Esophagus squamous epithelium (tissue), 5 donors: ENCODE measurements around the gene MRGPRF. TPM values are rescaled to one million over a fixed set of nuclear protein-coding genes. Genes with fewer than 3 reads are reported as not detected.

Experiments
- DNase-seq: peaks from one replicate; lab custom pipeline; 2025; lab: John Stamatoyannopoulos, UW
- H3K27ac ChIP-seq, 4 donors: fragments of 200-600 bp; sonication (generic); one replicate each; pipeline ENCODE4 v1.5.1; 2016 to 2019; ENCODE audit warnings: mild to moderate bottlenecking in 1 of 4
- H3K27me3 ChIP-seq, 4 donors: fragments of 200-600 bp; sonication (generic); 1 replicate in 3 of 4; 2 replicates in 1 of 4; pipeline versions ENCODE4 v1.5.1 to v1.6.0; 2017 to 2021; ENCODE audit warnings: antibody characterized with exemption in 1 of 4
- H3K36me3 ChIP-seq, 3 donors: fragments of 200-600 bp; sonication (generic); one replicate each; pipeline ENCODE4 v1.5.1; 2016 to 2019
- H3K4me1 ChIP-seq, 3 donors: fragments of 200-600 bp; sonication (generic); one replicate each; pipeline ENCODE4 v1.5.1; 2017 to 2019
- H3K4me3 ChIP-seq, 4 donors: fragments of 200-600 bp; sonication (generic); 1 replicate in 3 of 4; 2 replicates in 1 of 4; pipeline ENCODE4 v1.5.1; 2016 to 2019; ENCODE audit warnings: mild to moderate bottlenecking in 2 of 4, moderate library complexity in 1 of 4
- H3K9me3 ChIP-seq, 3 donors: fragments of 200-600 bp; sonication (generic); one replicate each; pipeline ENCODE4 v1.5.1; 2016 to 2019
- CTCF ChIP-seq, 6 experiments: fragments of 450-650 bp in 4 of 6; fragments of 200-600 bp in 2 of 6; sonication (generic) in 2 of 6; IDR thresholded peaks; one replicate each; pipeline ENCODE4 v1.5.1; 2016 to 2019; ENCODE audit warnings: antibody characterized with exemption in 6 of 6, mild to moderate bottlenecking in 4 of 6, moderate library complexity in 4 of 6
- POLR2A ChIP-seq, 4 donors: fragments of 450-650 bp; IDR thresholded peaks; one replicate each; pipeline ENCODE4 v1.6.1; 2017; ENCODE audit warnings: antibody characterized with exemption in 4 of 4, mild to moderate bottlenecking in 4 of 4, moderate library complexity in 3 of 4
- WGBS, 2 donors: methylation state at CpG; one replicate each; pipeline ENCODE4 v1.1.5; 2018; 5-methylcytosine and 5-hydroxymethylcytosine counted together
- intact Hi-C: fragments of 100-400 bp; cut with DNase I; formaldehyde crosslinking; loops from one replicate; pipeline ENCODE4 v1.15.0; 2022
- total RNA-seq, 4 donors: library from RNA; depleted of rRNA; stranded (reverse); fragments of >200 nt; gene quantifications; one replicate each; pipeline ENCODE4 v1.1.0, GENCODE V29; 2016
- donor health status: DM: yes; HTN: yes; CAD: no.

Gene MRGPRF
- total RNA-seq, 4 donors from 2014 or later: 1.3 to 14.3 (median 6.1) TPM

DNA sequence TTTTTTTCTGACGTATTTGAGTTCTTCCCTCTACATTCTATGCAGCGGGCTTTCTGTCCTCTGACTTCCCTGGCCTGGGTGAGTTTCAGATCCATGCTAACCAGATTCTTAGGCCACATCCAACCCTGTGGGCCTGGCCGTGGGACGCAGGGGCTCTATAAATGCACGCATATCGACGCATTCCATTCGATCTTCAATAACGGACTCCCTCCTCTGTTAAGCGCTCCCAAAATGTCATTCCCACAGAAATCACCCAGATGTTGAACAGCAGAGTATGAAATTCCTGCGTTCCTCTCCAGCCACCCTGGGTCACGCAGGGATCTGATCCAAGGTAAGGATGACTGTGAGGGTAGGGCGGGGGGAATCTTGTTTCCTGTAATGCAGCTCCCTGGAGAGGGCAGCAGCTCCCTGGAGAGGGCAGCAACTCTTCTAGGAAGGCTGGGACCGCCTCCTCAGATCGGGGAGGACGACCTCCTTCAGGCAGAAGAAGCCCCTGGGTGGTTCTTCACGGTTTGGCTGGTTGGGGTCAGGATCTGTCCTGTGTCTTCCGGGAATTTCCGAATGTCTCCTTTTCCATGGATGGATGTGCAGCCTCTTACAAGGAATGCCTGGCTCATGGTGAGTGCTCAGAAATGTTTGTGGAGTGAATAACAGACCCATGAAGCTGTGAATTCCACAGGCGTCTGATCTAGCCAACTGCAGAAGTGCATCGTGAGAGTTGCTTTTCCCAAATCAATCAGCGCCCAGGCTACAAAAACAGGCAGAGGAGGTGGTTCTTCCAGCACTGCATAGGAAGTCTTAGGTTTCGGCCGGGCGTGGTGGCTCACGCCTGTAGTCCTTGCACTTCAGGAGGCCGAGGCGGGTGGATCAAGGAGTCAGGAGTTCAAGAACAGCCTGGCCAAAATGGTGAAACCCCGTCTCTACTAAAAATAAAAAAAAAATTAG lies 44.5 kb downstream of the MRGPRF start:
- Histone ChIP-seq H3K4me1 (no peaks in the 10 kb centered on the region), H3K9me3 (no peaks in the 10 kb centered on the region), H3K27ac (no peak overlapping the region), H3K27me3 (peaks cover 0 to 11% (median 0%) of the 10 kb centered on the region in 4 donors), H3K4me3 (no peak overlapping the region), H3K36me3 (no peaks in the 10 kb centered on the region)
- DNase-seq: no peak
- no peak for TF ChIP-seq POLR2A (IDR thresholded peaks at IDR 0.05)
- TF ChIP-seq CTCF (IDR thresholded peaks at IDR 0.05): no peak
- 61 to 71% methylated on average over 17 to 18 of the region's 29 CpGs for WGBS, 2 donors
- intact Hi-C loops: no loop called here

DNA sequence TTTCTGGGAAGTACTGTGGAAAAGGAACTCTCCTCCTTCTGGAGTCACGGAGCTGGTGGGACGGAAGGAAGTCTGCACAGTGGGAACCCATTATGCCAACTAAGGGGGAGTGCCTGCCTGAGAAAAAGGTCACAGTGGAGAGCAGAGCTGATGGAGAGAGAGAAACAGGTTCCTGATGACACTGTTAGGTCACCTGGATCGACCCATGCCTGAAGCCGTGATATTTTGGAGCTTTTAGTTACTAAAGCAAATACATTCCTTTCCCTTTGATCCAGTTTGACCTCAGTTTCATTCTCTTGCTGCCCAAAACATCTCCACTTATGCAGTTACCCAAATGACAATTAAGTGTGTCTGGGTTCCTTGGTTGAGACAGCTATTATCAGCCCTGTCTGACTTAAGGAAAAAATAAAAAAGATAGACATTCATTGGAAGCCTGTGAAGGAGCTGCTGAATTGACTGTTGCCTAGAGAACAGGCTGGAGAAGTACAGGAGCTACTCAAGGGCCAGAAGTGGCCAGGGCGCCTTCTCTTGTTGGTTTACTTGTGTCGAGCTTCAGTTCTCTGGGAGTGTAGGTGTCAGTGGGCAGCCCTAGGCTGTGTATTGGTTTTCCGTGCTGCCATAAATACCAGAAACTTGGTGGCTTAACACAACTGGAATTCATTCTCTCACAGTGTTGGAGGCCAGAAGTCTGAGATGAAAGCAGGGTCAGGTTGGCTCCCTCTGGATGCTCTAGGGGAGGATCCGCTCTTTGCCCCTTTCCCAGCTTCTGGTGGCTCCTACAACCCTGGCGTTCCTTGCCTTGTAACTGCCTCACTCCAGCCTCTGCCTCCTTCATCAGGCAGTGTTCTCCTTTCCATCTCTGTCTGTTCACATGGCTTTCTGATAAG lies 45.9 kb downstream of the MRGPRF start:
- Histone ChIP-seq H3K27me3 (peaks cover 0 to 11% (median 0%) of the 10 kb centered on the region in 4 donors), H3K4me3 (no peak overlapping the region), H3K4me1 (no peaks in the 10 kb centered on the region), H3K36me3 (no peaks in the 10 kb centered on the region), H3K9me3 (no peaks in the 10 kb centered on the region), H3K27ac (no peak overlapping the region)
- intact Hi-C loops: no loop called here
- DNase-seq: no peak
- TF ChIP-seq CTCF (IDR thresholded peaks at IDR 0.05): no peak
- no peak for TF ChIP-seq POLR2A (IDR thresholded peaks at IDR 0.05)
- WGBS, 2 donors: 78 to 85% methylated on average over 7 to 8 of the region's 9 CpGs

DNA sequence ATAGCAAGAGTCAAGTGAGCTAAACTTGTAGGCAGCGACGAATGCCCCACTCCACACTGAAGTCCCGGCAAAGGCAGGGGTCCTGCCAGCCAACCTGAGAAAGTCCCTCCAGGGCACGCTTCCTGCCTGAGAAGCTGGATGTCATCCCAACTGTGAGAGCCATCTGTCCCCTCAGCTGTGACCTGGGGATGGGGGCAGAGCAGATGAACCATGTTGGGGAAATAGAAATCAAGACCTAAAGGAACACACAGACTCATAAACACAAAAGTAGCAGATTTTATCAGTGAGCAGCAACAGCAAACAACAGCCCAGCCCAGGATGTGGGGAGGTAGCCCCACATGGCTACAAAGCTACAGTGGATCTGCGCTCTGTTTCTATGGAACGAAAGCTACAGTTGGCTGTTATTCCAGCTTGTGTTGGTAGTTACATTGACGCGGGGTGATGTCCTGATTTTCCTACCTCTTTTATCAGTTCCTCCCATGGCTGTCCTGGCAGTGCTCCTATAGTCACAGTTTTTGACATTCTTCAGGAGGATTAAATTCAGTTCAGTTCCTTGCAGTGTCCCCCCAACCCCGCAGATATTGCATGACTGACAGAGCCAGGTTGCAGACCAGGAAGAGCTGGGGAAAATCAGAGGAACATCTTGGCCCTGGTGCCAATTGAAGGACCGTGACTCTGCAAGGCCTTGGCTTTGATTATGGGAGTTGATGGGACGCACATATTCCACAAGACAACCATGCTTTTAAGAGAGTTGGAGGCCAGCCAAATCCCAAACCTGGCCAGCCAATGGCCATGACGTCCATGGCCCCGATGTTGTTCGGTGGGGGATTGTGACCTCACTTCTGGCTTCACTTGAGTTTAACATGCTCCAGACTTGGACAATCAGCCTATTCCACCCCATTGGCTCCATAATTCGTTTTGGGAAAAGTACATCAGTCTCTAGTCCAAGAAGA lies 46.9 kb downstream of the MRGPRF start:
- H3K27me3 ChIP-seq: peaks cover 0 to 8% (median 0%) of the 10 kb centered on the region in 4 donors
- H3K4me3 ChIP-seq: no peak overlapping the region
- no peak overlapping the region for H3K27ac ChIP-seq
- no peak for TF ChIP-seq CTCF (IDR thresholded peaks at IDR 0.05)
- no peak for TF ChIP-seq POLR2A (IDR thresholded peaks at IDR 0.05)
- intact Hi-C loops: no loop called here
- H3K4me1 ChIP-seq: no peaks in the 10 kb centered on the region
- no peaks in the 10 kb centered on the region for H3K9me3 ChIP-seq
- DNase-seq: no peak
- H3K36me3 ChIP-seq: no peaks in the 10 kb centered on the region
- 80 to 81% methylated on average over 13 to 14 of the region's 15 CpGs for WGBS, 2 donors

DNA sequence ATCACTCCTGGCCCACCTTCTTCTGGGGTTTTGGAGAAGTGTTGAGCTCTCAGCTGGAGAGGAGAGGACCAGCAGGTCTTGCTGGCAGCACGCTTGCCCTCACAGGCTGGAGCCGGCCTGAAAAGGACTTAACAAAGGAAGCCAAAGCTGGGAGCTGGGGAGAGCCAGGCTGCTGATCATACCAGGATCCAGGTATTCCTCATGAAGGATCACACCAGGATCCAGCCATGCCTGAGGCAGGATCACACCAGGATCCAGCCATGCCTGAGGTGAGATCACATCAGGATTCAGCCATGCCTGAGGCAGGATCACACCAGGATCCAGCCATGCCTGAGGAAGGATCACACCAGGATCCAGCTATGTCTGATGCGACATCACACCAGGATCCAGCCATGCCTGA lies 49.3 kb downstream of the MRGPRF start:
- TF ChIP-seq CTCF (IDR thresholded peaks at IDR 0.05): no peak
- no peak for TF ChIP-seq POLR2A (IDR thresholded peaks at IDR 0.05)
- 67 to 90% methylated on average over 1 of the region's 3 CpGs for WGBS, 2 donors
- no peak overlapping the region for H3K27ac ChIP-seq
- H3K4me3 ChIP-seq: no peak overlapping the region
- no peaks in the 10 kb centered on the region for H3K4me1 ChIP-seq
- intact Hi-C loops: no loop called here
- peaks cover 0 to 4% (median 0%) of the 10 kb centered on the region in 4 donors for H3K27me3 ChIP-seq
- DNase-seq: no peak
- H3K36me3 ChIP-seq: no peaks in the 10 kb centered on the region
- H3K9me3 ChIP-seq: no peaks in the 10 kb centered on the region
